HG02678 (cell line): ENCODE results near the gene ZNF516.

ENCODE experiments used
- ATAC-seq: cut with Tn5 transposase; IDR thresholded peaks from one replicate; pipeline ENCODE4 v1.9.1; 2021; ENCODE audit warnings: mild to moderate bottlenecking, moderate library complexity; ENCODE audit not compliant: unreplicated experiment

The ZNF516 gene

DNA sequence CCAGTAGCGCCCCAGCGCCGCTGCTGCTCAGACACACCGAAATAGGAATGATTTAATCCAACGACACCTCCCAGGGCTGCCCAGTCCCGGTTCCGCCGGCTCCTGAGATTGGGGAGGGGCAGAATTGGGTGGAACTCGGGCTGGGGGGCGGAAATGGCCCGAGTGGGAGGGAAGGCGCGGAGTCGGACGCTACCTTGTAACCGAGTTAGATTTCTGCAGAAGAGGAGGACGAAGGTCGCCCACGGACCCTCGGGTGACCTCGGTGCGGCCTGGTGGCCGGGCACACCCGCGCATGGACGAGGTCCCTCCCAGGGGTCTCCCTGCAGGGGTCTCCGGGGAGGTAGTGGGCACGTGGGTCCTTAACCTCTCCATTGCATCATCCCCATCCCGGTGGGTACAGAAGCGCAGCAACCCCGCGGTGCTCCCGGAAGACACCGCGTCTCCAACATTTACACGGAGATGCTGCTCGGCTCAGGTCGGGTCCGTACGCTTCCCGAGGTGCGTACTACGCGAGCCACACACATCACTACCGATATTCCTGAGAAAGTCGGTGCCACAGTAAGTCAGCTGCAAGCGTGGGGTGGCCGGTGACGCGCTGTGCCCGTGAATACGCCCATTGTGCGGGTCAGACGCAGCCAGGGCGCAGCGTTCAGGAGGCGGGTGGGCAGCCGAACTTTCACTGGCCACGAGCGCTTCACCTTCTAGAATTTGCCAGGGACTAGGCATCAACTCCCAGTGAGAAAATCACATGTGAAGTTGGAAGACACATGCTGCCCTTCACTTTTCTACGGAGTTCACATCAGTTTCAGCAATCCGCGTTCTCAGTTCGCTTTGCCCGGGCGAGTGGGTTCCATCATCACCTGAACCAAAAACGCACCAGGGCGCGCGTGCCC, 3.0 kb downstream of the ZNF516 start:
- ATAC-seq, result peak; percentile 0

DNA sequence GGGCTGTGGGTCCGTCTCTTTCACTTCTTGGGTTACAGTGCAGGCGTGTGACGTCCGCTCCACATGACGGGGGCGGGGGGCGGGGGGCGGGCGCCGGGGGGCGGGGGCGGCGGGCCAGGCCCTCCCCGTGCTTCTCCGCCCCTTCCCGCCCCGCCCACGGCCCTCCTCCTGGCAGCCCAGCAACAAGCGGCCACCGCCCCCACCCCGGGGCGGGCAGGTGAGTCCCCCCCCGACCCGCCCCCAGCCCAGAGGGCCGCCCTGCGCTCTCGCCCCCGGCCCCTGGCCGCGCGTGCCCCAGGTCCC, 3.6 kb downstream of the ZNF516 start:
- ATAC-seq, result peak; percentile 14

DNA sequence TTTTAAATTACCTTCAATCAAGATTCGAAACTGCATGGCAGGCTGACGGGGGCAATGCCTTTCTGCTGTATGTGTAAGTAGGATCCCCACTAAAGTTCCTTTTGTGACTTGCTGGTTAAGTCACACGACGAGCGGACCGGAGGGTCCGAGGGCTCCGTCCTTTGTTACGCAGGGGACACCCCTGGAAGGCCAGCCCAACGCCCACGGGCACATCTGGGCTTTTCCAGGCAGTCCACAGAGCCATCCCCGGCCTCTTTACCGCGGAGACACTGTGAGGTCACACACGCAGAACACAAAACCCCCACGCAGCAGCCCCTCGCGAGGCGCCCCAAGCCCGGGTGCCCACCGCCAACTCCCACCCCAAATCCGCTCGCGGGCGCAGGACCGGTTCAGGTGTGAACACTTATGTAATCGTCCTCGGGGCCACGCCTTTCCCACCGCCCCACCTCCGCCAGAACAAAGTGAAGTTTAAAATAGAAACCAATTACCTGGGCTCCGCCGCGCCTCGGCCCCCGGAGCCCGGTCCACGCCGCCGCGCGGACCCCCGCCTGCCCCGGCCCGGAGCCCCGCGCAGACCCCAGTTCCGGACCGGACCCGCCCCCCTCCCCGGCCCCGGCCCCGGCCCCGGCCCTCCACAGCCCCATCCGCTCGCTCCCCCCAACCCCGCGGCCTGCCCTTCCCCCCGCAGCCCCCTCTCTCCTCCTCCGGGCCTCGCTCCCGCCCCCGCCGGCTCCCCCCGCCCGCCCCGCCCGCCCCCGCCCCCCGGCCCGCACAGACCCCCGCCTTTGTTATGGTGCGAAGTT, 4.2 kb downstream of the ZNF516 start:
- ATAC-seq, result no peak

DNA sequence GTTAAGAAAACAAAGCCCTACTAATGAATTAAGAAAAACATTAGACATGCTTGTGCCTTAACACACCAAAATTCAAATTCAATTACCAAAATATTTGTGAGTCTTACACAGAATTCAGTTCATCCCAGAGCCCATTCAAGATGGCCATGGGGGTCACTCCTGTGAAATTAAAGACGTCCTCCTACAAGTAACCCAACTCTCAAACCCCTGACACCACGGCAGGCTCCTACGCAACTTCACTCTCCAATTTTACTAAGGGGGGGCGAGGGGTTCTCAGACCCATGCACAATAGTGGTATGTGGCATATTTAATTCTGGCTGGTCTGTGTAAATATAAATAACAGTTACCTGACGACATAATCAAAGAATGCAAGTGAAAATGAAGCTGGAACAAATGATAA, 5.0 kb downstream of the ZNF516 start:
- no peak for ATAC-seq

DNA sequence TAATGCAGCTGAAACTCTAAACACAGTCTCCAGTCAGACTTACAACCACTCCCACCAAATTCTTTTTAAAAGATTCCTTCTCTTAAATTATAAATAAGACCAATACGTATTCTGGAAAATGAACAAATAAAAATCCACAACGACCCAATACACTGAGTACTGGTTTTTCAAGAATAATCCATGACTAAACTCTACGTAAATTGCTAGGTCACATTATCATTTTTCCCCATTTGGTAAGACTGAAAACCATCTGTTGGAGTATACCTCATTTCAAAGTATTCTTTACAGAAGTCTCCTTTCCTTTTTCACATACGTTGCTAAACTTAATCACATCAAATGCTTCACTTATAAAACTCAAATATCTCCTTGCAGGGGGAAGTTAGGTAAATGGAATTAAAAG, 6.0 kb downstream of the ZNF516 start:
- no peak for ATAC-seq

DNA sequence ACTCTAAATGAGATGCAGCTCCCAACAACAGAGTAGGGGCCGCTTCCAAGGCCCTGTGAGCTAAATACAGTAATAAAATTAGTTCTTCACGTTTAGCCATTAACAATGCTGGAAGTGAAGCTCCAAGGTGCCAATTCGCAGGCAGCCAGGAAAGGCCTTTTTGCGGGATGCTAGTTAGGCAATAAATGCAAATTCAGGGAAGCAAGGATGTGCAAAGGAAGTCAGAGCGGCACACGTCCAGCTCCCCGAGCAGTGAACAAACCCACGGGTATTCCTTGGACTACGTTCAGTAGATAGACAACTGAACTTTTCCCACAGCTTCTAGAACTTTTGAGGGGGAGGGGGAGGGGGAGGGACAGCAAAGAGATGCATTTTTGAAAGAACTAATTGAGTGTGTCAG, 6.9 kb downstream of the ZNF516 start:
- no peak for ATAC-seq

DNA sequence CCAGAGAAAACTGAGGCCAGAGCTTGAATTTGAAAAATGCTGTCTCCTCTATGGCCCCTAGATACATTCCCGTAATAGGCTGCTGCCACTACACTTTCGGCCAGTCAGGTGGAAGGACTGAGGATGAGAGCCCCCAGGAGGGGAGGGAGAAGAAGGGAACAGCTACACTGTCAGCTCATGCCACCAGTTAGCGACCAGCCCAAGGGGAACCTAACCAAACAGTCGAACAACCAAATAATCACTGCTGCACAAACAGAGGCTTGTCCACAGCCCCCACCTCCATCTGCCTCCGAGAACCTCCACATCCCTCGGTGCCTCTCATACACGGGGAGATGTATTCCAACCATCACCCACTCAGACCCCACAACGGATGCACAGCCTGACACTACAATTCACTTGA, 7.3 kb downstream of the ZNF516 start:
- no peak for ATAC-seq

DNA sequence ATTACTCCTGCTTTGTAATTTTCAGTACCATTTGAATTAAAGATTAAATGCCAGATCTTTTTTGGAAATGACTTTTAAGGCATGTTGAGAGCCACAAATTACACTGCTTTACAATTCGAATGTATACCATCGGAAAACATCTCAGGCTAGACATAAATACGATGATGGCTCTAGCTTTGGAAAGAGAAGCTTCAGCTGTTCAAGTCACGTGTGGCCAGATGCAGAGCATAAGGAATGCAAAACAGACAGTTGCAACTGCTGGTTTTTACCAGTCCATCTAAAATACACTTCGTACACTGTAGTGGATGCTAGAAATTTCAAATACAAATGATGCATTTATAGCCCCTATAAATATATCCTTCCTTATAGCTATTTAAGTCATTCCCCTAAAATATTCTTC, 8.0 kb downstream of the ZNF516 start:
- no peak for ATAC-seq

DNA sequence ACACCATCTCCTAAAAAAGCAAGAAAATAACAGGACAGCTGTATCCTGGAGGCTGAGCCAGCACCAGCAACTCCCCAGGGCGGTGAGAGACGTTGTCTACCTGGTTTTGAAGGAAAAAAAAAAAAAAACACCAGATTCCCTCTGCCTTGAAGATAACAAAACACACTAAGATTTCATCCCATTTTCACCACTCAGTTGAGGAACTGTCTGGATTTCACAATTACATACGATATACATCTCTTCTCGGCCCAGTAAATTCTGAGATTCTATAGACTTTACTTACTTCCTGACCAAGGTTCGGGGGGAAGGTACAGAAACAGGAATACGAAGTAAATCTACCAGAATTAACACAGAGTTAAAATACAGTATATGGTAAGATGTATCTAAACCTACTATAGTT, 8.5 kb downstream of the ZNF516 start:
- no peak for ATAC-seq

DNA sequence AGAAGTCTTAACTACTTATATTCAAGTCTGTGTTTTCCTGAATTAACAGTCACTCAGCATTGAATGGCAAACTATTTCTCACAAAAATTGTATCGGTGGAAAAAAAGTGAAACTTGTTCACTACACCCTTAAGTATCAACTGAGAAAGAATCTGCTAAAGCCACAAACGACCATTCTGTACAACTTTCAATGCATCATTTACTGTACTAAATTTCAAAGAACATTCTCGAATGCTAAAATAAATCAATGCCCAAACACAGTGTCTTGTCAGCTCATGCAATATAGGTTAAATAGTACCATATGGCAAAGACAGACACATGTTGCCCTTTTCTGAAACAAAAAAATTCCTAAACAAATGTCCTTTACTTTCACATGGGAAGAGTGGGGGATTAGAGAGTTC, 9.0 kb downstream of the ZNF516 start:
- ATAC-seq, result no peak

DNA sequence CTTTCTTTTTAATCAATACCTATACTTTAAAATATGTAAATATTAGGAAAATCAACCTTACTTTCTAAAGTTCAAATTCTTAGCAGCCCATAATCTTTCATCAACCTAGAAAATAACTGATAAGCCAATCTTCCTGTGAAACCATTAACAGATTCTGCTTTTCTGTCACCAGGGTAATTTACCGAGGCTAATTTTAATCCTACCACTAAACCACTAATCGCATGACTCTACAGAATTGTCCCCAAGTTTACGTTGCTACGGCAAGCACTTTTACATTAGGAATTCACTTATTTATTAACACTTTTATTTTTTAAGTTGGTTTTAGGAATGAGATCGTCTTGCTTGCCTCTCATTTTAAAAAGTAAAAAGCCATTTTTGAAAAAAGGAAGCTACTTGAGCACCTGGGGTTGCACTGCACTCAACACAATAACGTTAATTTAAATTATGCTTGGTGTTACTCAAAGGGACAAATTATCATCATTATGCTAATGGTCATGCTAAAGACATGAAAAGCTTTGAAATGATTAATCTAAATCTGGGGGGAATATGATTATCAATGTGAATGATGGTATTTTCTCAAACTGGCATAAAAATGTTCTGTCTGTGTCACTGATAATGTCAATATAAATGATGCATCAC, 10.2 kb downstream of the ZNF516 start:
- ATAC-seq, result peak; percentile 72

DNA sequence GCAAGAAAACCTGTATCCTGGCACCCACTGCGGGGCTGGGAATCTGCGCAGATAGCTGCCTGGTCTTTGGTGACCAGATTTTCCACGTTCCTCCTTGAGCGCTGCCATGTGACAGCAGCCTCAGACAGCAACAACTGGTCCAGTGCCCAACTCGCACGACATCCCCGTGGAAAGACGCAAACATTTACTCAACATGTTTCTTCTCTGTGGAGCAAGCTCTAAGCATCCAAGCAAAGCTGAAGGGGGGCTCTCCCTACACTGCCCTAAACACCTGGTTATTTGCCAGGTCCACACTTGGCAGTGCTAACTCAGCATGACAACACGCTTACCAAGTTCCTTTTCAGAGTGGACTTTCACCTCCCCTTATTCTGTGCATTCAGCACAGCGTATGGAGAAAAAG, 11.3 kb downstream of the ZNF516 start:
- ATAC-seq, result no peak

DNA sequence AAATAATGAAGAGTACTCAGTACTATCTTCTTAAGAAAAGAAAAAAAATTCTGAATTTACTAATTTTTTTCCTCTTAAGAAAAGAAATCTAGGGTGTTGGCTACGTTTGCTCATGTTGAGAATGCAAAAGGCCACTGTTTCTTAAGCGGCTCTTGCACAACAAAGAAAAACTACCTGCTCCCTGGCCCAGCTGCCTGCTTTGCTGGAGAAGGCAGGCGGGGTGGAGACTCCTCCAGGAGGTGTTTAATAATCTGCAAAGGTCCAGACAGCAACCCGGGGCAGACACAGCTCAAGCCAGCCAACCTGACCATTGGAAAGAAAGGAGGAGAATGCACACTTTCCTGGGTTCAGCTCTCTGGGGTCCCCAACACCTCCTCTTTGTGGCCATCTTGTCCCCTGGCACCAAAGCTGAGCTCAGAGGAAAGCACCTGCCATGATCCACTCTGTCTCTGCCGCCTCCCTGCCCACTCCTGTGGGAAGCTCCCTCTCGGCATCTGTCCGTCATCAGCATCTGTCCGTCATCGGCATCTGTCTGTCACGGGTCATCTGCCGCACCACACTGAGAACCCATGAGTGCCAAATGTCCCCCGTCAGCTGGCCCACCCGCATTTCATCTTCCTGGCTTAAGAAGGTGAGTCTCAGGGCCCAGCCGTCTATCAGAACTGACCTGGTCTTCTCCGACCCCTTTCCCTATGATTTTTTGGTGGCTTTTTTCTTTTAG, 11.9 kb downstream of the ZNF516 start:
- no peak for ATAC-seq

DNA sequence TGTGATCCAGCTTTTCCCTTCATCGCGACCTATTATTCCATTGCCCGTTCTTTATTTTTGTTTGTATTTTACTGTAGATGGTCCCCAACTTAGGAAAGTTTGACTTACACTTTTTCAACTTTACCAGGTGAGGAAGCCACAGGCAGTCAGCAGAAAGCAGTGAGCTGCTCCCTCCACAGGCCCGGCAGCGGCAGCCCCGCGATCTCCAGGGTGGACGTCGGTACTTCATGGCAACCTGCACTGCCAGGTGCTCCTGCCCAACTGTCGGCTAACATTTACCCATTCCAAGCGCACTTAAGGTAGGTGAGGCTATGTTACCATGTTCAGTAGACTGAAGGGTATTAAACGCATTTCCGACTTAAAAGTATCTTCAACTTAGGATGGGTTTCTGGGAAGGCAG, 12.8 kb downstream of the ZNF516 start:
- no peak for ATAC-seq

DNA sequence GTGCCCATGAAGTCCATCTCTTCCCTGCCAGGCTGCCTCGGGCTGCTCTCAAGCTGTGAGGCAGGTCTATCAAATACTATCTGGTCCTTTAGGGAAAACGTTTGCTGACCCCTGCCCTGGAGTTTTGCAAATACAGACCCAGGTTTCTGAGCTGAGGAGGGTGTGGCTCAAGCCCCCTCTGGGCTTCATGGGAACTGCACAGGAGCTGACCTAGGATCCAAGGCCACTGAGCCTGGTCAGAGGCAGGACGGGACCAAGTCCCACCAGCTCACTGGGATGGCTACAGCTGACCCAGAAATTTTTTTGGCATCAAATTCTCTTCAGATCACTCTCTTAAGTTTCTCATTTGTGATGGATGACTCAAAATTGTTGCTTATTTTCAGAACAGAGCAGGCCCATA, 14.1 kb downstream of the ZNF516 start:
- no peak for ATAC-seq

DNA sequence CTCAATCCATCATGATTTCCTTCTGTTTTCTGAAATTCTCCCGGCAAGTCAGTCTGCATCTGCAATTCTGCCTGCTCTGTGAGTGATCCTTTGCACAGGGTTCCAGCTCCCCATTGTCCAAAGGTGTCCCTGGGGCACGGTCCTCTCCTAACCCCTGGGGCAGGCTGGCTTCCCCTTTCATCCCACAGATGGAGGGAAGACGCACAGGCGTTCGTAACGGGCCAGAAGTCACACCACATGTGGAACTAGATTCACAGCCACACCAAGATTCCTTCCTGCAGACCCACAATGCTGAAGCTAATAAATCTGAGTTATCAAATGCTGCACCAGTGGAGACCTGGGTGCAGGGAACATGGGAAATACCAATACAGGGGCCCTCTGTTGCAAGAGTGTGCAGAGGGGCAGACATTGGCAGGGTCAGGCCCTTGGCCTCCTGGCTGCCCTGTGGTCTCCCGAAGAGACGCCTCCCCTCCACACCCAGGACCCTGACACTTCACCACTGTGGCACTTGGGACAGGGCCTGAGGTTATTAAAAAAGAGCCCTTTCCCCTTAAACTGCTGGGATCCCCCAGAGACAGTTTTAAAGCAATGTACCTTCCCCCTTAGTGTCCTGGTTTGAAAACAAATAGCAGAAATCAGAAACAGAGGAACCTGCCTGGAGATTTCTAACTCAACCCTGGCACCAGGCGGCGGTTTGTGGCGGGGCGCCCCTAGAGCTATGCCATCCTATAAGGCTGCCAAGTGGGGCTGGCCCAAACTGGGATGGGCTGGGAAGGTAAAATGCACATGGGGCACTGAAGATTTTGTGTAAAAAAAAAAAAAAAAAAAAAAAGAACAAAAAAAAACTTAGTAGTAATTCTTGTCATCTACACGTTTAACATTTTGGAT, 15.4 kb downstream of the ZNF516 start:
- ATAC-seq, result no peak

DNA sequence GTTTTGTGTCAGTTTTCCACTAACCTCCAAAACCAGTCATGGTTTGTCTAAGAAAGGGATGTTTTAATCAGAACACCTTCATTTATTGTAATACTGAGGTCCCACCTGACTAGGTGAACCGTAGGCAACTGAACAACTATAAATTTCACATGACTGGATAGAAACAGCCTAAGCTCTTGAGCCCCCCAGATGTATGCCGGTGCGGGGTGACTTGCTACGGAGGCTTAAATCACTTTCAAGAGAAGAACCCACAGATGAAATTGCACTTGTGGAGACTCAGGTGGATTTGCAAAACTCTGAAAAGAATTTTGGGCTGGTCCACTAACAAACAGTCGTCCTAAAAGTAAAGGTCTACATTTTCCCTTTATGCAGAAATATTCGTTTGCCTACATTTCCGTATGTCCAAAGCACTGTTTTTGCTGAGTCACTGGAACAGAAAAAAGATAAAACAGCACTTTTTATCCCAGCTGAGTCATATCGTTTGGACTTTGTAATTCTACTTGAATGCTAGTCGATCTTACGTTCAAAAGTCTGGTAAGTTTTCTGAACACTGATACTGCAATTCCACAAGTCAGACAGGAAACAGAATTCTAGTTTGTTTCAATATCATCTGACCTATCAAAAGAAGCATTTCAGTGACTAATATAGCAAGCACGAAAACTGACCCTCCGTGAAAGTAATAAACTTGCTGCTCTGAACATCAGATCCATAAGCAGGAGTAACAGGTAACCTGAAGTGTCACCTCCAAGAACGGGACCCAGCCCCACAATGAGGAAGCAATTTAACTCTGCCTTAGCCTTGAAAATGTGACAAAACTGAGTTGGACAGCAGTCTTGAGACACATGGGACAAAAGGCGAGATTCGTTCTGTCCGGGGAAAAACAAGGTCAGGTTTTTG, 18.1 kb downstream of the ZNF516 start:
- peak; percentile 67 for ATAC-seq

DNA sequence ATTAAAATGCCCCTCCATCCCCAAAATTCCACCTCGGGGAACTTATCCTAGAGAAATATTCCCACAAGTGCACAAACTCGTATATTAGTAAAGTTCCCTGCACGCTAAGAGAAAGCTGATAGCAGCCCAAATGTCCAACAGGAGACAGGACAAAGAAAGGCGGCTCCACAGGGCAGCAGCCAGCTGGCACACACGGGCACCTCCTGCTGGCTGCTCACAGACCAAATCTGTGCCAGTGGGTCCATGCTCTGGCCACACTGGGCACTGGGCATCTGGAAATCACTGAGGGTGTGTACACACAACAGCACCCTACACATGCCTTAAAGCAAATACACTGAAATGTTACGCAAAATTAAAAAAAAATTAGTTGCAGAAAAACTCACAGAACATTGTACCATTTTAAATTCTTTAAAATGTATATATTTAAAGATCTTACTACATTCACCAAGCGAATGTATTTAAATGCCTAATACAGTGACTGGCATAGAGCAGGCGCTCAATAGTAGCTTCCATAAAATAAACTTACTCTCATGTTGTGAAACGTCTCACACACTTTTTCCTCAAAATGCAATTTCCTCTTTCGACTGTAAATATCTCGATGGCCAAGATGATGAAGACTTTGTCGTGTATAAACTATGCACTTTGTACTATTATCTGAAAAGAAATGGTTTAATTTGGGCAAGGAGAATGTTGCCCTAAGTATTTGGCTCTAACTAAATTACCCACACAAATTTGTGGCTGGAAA, 19.4 kb downstream of the ZNF516 start:
- ATAC-seq, result no peak

DNA sequence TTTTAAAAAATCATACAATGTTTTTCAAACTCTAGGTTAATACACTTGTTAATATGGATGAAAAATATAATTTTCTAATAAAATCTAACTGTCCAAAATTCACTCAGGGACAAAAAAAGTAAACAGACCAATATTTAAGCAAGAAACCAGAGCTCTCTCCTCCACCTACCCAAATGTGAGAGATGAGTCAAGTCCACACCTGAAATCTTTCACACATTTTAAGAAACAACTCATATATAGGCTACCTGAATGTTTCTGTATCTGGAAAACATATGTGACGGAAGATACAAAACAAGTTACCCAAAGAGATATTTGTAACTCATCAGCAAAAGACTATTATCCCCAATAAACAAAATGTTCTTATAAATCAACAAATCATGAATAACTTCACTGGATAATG, 20.2 kb downstream of the ZNF516 start:
- no peak for ATAC-seq
